GM12878 (cell line): ENCODE data around the gene SULF2. TPM values are rescaled to one million over a fixed set of nuclear protein-coding genes. Genes with fewer than 3 reads are reported as not detected.

Experiments used
- ATF7 ChIP-seq: fragments of 450-650 bp; IDR thresholded peaks from 2 replicates; pipeline ENCODE4 v1.6.1; 2016; ENCODE audit warnings: low read depth, mild to moderate bottlenecking
- BHLHE40 ChIP-seq, 2 experiments: fragments of 450-650 bp in 1 of 2; IDR thresholded peaks; 2 replicates each; pipeline ENCODE4 v1.6.1; 2011 to 2017; ENCODE audit warnings: low read depth in 2 of 2, borderline replicate concordance in 1 of 2, improper control_type of control experiment in 1 of 2, low read length in 1 of 2, mild to moderate bottlenecking in 1 of 2
- ETV6 ChIP-seq, 2 experiments: fragments of 450-650 bp in 1 of 2; IDR thresholded peaks in 1 of 2; conservative IDR thresholded peaks in 1 of 2; 2 replicates each; pipeline ENCODE4 v1.6.1; 2014; ENCODE audit warnings: antibody characterized with exemption in 1 of 2, borderline replicate concordance in 1 of 2, low read depth in 1 of 2, mild to moderate bottlenecking in 1 of 2, moderate library complexity in 1 of 2
- GABPA ChIP-seq: IDR thresholded peaks from 2 replicates; pipeline ENCODE4 v1.6.1; 2014; ENCODE audit warnings: antibody characterized with exemption, low read depth, mild to moderate bottlenecking, inconsistent platforms
- HDGF ChIP-seq: fragments of 450-650 bp; IDR thresholded peaks from 2 replicates; pipeline ENCODE4 v1.6.1; 2016; ENCODE audit warnings: antibody characterized with exemption
- IKZF2 ChIP-seq, 2 experiments: fragments of 450-650 bp; IDR thresholded peaks; 2 replicates each; pipeline ENCODE4 v1.6.1; 2017; ENCODE audit warnings: mild to moderate bottlenecking in 2 of 2, moderate library complexity in 2 of 2
- MXI1 ChIP-seq: fragments of 150-350 bp; IDR thresholded peaks from 2 replicates; pipeline ENCODE4 v1.6.1; 2011; ENCODE audit warnings: low read depth, mild to moderate bottlenecking, inconsistent platforms, low read length, improper control_type of control experiment
- PAX5 ChIP-seq: IDR thresholded peaks from 2 replicates; pipeline ENCODE4 v1.6.1; 2011; ENCODE audit warnings: low read depth, low read length, borderline replicate concordance
- POLR2A ChIP-seq: IDR thresholded peaks from 2 replicates; pipeline ENCODE4 v1.6.1; 2011; ENCODE audit warnings: low read depth, mild to moderate bottlenecking, low read length
- SMAD5 ChIP-seq: IDR thresholded peaks from 2 replicates; pipeline ENCODE4 v1.6.1; 2016; ENCODE audit warnings: antibody characterized with exemption, low read depth
- TCF12 ChIP-seq: IDR thresholded peaks from 2 replicates; pipeline ENCODE4 v1.6.1; 2011; ENCODE audit warnings: low read depth, mild to moderate bottlenecking, low read length
- polyA plus RNA-seq, 11 experiments: library from polyadenylated mRNA; depleted of rRNA in 4 of 11; unstranded in 6 of 11; stranded (reverse) in 5 of 11; fragments of >200 nt; fragmentation: Nextera tagmentation in 4 of 11; fragmentation: Illumina TruSeq in 1 of 11; extraction: Ambion mirVana in 4 of 11; extraction: Trizol in 1 of 11; gene quantifications; 1 replicate in 1 of 11; 2 replicates in 10 of 11; pipeline versions ENCODE4 v1.2.1 to v1.2.3, GENCODE V29; 2011 to 2016; ENCODE audit warnings: inconsistent platforms in 2 of 11, missing spikeins in 2 of 11, low read depth in 1 of 11
- total RNA-seq, 4 experiments: library from RNA; depleted of rRNA in 3 of 4; stranded (reverse); fragments of >200 nt in 3 of 4; fragmentation: Illumina TruSeq in 1 of 4; extraction: Trizol in 1 of 4; gene quantifications; 2 replicates each; pipeline versions ENCODE4 v1.2.1 to v1.2.3, GENCODE V29; 2013 to 2021
- TF ChIP-seq, protein P1 (sequence below): fragments of 450-650 bp; IDR thresholded peaks from 2 replicates; pipeline ENCODE4 v1.6.1; 2016; ENCODE audit warnings: mild to moderate bottlenecking, moderate library complexity, borderline replicate concordance
- TF ChIP-seq, protein P2 (sequence below): fragments of 450-650 bp; IDR thresholded peaks from 2 replicates; pipeline ENCODE4 v1.6.1; 2017; ENCODE audit warnings: mild to moderate bottlenecking, moderate library complexity
- TF ChIP-seq, protein P3 (sequence below): fragments of 450-650 bp; IDR thresholded peaks from 2 replicates; pipeline ENCODE4 v1.6.1; 2017; ENCODE audit warnings: antibody characterized with exemption, mild to moderate bottlenecking, moderate library complexity
- TF ChIP-seq, protein P4 (sequence below): fragments of 450-650 bp; IDR thresholded peaks from 2 replicates; pipeline ENCODE4 v1.6.1; 2016; ENCODE audit warnings: mild to moderate bottlenecking

The SULF2 gene
- total and polyA plus RNA-seq, 10 of the 15 experiments (the other 5 are each of a cell fraction or from before 2014, with no cell fraction given): 0.69 to 4.1 (median 1.6) TPM

DNA sequence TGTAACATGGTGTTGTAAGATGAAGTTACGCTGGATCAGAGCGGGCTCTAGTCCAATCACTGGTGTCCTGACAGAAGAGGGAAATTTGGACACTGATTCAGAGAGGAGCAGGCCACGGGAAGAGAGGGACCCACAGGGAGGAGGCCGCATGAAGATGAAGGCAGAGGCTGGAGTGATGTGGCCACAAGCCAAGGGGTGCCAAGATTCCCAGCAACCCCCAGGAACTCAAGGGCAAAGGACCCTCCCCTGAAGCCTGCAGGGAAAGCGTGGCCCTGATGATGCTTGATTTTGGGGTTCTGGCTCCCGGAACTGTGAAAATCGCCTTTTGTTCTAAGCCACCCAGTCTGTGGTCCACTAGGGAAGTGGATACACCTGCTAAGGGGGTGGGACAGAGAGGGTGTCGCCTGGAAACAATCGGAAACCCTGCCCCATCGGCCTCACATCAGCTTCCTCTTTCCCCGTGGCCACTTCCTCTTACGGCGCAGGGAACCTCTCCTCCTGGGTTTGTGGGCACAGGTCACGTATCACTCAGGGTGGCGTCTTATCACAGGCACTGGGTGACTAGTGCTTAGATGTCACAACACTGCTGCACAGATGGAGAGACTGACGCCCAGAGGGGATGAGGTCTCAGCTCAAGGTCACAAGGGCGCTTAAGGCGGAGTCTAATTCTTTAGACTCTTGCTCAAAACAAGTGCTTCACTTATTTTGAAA is 58.0 kb downstream of the SULF2 start (continued):
- TF ChIP-seq, protein P1, sequence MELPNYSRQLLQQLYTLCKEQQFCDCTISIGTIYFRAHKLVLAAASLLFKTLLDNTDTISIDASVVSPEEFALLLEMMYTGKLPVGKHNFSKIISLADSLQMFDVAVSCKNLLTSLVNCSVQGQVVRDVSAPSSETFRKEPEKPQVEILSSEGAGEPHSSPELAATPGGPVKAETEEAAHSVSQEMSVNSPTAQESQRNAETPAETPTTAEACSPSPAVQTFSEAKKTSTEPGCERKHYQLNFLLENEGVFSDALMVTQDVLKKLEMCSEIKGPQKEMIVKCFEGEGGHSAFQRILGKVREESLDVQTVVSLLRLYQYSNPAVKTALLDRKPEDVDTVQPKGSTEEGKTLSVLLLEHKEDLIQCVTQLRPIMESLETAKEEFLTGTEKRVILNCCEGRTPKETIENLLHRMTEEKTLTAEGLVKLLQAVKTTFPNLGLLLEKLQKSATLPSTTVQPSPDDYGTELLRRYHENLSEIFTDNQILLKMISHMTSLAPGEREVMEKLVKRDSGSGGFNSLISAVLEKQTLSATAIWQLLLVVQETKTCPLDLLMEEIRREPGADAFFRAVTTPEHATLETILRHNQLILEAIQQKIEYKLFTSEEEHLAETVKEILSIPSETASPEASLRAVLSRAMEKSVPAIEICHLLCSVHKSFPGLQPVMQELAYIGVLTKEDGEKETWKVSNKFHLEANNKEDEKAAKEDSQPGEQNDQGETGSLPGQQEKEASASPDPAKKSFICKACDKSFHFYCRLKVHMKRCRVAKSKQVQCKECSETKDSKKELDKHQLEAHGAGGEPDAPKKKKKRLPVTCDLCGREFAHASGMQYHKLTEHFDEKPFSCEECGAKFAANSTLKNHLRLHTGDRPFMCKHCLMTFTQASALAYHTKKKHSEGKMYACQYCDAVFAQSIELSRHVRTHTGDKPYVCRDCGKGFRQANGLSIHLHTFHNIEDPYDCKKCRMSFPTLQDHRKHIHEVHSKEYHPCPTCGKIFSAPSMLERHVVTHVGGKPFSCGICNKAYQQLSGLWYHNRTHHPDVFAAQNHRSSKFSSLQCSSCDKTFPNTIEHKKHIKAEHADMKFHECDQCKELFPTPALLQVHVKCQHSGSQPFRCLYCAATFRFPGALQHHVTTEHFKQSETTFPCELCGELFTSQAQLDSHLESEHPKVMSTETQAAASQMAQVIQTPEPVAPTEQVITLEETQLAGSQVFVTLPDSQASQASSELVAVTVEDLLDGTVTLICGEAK: peak; percentile 50; the same call in 1 of the 2 replicates
- peak; percentile 29 to 63; a peak in 2 of 4 replicates for TF ChIP-seq BHLHE40 (IDR thresholded peaks at IDR 0.05; ENCODE audit: borderline replicate concordance in 1 of 2, low read depth in 2 of 2, low read length in 1 of 2)
- TF ChIP-seq ATF7: peak; percentile 46; the same call in 1 of the 2 replicates
- TF ChIP-seq ETV6 (conservative IDR thresholded peaks at IDR 0.05 in 1 of 2, IDR thresholded peaks at IDR 0.05 in 1 of 2; ENCODE audit: borderline replicate concordance in 1 of 2, low read depth in 1 of 2): peak in 1 of 2 experiments; percentile 87; a peak in 2 of 4 replicates
- TF ChIP-seq MXI1: 0 out of 2 replicates have a peak, but pooled peaks have one; percentile 36
- 0 out of 2 replicates have a peak, but pooled peaks have one; percentile 48 for TF ChIP-seq PAX5
- TF ChIP-seq GABPA: peak; percentile 63
- peak; percentile 59 to 81; a peak in 3 of 4 replicates for TF ChIP-seq IKZF2 (IDR thresholded peaks at IDR 0.05)
- TF ChIP-seq, protein P2, sequence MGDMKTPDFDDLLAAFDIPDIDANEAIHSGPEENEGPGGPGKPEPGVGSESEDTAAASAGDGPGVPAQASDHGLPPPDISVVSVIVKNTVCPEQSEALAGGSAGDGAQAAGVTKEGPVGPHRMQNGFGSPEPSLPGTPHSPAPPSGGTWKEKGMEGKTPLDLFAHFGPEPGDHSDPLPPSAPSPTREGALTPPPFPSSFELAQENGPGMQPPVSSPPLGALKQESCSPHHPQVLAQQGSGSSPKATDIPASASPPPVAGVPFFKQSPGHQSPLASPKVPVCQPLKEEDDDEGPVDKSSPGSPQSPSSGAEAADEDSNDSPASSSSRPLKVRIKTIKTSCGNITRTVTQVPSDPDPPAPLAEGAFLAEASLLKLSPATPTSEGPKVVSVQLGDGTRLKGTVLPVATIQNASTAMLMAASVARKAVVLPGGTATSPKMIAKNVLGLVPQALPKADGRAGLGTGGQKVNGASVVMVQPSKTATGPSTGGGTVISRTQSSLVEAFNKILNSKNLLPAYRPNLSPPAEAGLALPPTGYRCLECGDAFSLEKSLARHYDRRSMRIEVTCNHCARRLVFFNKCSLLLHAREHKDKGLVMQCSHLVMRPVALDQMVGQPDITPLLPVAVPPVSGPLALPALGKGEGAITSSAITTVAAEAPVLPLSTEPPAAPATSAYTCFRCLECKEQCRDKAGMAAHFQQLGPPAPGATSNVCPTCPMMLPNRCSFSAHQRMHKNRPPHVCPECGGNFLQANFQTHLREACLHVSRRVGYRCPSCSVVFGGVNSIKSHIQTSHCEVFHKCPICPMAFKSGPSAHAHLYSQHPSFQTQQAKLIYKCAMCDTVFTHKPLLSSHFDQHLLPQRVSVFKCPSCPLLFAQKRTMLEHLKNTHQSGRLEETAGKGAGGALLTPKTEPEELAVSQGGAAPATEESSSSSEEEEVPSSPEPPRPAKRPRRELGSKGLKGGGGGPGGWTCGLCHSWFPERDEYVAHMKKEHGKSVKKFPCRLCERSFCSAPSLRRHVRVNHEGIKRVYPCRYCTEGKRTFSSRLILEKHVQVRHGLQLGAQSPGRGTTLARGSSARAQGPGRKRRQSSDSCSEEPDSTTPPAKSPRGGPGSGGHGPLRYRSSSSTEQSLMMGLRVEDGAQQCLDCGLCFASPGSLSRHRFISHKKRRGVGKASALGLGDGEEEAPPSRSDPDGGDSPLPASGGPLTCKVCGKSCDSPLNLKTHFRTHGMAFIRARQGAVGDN: peak; percentile 69
- TF ChIP-seq, protein P3, sequence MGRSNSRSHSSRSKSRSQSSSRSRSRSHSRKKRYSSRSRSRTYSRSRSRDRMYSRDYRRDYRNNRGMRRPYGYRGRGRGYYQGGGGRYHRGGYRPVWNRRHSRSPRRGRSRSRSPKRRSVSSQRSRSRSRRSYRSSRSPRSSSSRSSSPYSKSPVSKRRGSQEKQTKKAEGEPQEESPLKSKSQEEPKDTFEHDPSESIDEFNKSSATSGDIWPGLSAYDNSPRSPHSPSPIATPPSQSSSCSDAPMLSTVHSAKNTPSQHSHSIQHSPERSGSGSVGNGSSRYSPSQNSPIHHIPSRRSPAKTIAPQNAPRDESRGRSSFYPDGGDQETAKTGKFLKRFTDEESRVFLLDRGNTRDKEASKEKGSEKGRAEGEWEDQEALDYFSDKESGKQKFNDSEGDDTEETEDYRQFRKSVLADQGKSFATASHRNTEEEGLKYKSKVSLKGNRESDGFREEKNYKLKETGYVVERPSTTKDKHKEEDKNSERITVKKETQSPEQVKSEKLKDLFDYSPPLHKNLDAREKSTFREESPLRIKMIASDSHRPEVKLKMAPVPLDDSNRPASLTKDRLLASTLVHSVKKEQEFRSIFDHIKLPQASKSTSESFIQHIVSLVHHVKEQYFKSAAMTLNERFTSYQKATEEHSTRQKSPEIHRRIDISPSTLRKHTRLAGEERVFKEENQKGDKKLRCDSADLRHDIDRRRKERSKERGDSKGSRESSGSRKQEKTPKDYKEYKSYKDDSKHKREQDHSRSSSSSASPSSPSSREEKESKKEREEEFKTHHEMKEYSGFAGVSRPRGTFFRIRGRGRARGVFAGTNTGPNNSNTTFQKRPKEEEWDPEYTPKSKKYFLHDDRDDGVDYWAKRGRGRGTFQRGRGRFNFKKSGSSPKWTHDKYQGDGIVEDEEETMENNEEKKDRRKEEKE: no peak
- TF ChIP-seq SMAD5: no peak
- TF ChIP-seq POLR2A: peak; percentile 59
- TF ChIP-seq HDGF: 0 out of 2 replicates have a peak, but pooled peaks have one; percentile 23
- TF ChIP-seq TCF12: 0 out of 2 replicates have a peak, but pooled peaks have one; percentile 25
- TF ChIP-seq, protein P4, sequence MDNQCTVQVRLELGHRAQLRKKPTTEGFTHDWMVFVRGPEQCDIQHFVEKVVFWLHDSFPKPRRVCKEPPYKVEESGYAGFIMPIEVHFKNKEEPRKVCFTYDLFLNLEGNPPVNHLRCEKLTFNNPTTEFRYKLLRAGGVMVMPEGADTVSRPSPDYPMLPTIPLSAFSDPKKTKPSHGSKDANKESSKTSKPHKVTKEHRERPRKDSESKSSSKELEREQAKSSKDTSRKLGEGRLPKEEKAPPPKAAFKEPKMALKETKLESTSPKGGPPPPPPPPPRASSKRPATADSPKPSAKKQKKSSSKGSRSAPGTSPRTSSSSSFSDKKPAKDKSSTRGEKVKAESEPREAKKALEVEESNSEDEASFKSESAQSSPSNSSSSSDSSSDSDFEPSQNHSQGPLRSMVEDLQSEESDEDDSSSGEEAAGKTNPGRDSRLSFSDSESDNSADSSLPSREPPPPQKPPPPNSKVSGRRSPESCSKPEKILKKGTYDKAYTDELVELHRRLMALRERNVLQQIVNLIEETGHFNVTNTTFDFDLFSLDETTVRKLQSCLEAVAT: peak; percentile 40; the same call in 1 of the 2 replicates
